ENCODE measurements around the gene ABCA9.
"Not testable (repeated sequence)": the region's sequence is repeated elsewhere in the genome, so short reads cannot be mapped to it uniquely, and the experiment has no call there.

Gene ABCA9

DNA sequence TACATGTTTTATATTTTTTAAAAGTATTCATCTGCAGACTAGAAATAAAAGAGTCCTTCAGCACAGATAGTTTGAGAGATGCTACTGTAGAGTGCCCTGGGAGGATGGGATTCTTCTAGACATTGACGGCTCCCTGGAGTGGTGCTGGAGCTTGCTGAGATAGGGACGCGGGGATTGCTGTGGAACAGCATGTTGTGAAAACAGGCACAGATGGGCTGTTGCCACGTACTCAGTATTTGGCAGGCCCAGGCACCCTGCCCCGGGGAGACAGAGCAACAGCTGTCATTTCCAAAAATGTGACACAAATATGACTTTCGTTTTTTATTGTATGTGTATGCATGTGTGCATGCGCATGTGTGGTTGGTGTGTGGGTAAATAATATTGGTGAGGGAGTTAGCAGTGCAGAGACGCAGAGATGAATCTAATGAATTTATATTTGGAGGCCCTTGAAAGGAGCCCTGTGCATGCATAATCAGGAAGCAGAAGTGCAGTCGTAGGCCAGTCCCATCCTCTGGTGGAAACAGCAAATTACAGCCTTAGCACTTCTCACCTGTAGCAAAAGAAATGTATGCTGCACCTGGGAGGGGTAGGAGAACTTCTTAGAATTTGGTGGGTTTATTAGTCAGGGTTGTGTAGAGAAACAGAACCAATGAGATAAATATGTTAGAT, 99.4 kb downstream of the ABCA9 start:
- no peak for DNase-seq (ENCODE audit: low read depth)
- no peak overlapping the region for H3K4me3 ChIP-seq (ENCODE audit: low read length)
- TF ChIP-seq, protein P1, sequence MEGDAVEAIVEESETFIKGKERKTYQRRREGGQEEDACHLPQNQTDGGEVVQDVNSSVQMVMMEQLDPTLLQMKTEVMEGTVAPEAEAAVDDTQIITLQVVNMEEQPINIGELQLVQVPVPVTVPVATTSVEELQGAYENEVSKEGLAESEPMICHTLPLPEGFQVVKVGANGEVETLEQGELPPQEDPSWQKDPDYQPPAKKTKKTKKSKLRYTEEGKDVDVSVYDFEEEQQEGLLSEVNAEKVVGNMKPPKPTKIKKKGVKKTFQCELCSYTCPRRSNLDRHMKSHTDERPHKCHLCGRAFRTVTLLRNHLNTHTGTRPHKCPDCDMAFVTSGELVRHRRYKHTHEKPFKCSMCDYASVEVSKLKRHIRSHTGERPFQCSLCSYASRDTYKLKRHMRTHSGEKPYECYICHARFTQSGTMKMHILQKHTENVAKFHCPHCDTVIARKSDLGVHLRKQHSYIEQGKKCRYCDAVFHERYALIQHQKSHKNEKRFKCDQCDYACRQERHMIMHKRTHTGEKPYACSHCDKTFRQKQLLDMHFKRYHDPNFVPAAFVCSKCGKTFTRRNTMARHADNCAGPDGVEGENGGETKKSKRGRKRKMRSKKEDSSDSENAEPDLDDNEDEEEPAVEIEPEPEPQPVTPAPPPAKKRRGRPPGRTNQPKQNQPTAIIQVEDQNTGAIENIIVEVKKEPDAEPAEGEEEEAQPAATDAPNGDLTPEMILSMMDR (IDR thresholded peaks at IDR 0.05; ENCODE audit: insufficient read depth, low read depth, low read length, missing control alignments) = no peak

DNA sequence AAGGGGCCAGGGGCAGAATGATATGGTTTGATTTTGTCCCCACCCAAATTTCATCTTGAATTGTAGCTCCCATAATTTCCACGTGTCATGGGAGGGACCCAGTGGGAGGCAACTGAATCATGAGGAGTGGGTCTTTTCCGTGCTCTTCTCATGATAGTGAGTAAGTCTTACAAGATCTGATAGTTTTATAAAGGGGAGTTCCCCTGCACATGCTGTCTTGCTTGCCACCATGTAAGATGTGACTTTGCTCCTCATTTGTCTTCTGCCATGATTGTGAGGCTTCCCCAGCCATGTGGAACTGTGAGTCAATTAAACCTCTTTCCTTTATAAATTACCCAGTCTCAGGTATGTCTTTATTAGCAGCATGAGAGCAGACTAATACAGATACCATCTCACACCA, 101.6 kb downstream of the ABCA9 start:
- H3K4me3 ChIP-seq (ENCODE audit: low read length); DNase-seq (ENCODE audit: low read depth): not testable (repeated sequence)

DNA sequence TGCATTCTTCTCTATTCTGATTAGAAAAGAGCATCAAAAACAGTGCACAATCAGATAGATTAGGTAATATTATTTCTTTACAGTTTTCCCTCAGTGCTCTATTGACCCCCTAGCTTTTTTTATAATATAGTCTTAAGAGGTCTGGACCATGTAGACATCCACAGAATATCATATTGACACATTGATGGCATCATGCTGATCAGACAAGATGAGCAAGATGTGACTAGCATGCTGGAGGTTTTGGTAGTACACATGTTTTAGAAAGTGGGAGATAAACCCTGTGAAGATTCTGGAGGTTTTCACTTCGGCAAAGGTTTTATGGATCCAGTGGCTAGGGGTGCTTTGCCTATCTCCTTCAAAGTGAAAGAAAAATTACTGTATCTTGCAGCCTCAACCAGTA, 102.8 kb downstream of the ABCA9 start:
- TF ChIP-seq, protein P1 (IDR thresholded peaks at IDR 0.05; ENCODE audit: insufficient read depth, low read depth, low read length, missing control alignments) = no peak
- DNase-seq (ENCODE audit: low read depth) = no peak
- no peak overlapping the region for H3K4me3 ChIP-seq (ENCODE audit: low read length)

DNA sequence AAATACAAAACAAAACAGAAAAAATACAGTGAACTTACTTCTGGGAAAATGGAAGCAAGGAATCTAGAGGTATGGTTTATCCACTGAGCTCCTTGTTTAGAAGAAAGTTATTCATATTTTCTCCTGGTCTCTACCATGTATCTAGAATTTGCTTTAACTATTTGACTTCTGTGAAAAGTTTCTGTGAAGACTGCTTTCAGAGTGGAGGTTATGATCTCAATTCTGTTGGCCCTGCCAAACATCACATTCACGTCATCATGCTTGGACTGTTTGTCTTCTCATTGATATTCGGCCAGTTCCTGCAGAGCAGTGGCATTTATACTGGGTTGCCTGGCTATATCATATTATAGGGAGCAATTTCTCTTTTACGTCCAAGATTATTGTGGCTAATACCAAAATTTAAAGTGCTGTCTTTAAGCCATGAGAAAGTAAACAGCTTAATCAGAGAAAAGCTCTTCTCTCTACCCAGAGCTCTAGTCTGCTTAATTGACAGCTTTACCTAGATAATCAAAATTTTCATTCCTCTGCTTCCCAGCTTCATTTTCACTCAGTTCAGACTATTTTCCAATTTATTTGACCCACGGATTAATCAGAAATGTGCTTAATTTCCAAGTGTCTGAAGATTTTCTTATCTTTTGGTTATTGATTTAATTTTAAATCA, 105.4 kb downstream of the ABCA9 start, which contains the start of gene ABCA8:
TSS of gene ABCA8 (minus strand) at position 212 of the 661 bp plus-strand sequence. CDS start 13,358 bp downstream, outside the sequence.
- no peak for DNase-seq (ENCODE audit: low read depth)
- TF ChIP-seq, protein P1 (IDR thresholded peaks at IDR 0.05; ENCODE audit: insufficient read depth, low read depth, low read length, missing control alignments) = no peak
- H3K4me3 ChIP-seq (ENCODE audit: low read length) = no peak within 1 kb of the TSS

DNA sequence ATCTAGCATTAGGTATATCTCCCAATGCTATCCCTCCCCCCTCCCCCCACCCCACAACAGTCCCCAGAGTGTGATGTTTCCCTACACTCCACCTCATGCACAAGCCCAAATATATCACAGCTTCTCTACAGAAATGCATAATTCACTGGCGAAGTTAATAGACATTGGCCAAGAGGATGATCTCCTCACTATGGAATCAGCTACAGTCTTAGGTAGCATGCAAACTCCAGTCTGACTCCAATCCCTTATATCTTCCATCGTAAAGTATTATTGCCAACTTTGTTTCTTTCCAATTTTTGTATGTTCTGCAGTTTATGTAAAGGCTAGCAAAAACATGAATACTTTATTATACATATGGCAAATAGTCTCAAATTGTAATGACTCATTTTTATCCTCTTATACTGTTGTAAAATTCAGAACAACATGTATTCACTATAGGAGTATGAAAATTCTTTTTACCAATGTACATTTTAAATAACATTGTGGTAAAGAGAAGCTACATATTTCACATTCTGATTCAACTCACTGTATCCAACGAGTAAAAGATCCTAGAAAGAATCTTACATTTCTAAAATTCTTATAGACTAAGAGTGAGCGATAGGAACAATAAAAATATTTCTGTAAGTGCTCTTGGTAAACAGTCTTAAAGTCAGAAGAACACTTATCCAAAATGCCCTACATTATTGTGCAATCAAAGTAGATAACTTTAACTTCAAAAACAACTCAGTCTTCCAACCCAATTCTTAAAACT, 106.4 kb downstream of the ABCA9 start:
- no peak for DNase-seq (ENCODE audit: low read depth)
- no peak overlapping the region for H3K4me3 ChIP-seq (ENCODE audit: low read length)
- TF ChIP-seq, protein P1 (IDR thresholded peaks at IDR 0.05; ENCODE audit: insufficient read depth, low read depth, low read length, missing control alignments) = no peak

DNA sequence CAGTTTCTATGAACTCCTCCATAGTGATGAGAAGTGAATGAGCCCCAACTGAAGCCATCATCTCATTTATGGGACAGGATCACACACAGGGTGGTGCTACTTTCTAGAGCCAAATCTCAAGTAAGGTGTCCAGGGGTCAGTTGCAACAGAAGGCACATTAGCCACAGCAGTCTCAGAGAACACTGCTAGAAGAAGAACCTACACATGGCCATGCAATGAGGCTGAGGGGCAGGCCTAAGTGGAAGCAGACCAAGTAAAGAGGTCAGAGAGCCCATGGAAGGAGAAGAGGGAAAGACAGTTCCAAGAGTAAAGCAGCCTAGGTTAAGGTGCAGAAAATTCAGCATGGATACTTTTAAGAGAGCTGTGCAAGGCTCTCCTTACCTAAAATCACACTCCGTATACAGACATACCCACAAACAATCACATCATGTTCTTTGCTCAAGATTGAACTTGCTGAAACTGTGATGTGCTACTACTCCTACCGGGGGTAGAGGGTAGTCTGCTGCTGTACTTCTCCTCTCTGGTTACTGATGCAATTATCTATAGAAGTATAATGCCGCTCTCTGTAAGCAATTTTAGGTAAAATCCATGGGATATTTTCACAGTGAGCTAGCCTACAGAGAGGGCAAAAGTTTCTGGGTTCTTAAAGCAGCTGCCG, 107.3 kb downstream of the ABCA9 start:
- TF ChIP-seq, protein P1 (IDR thresholded peaks at IDR 0.05; ENCODE audit: insufficient read depth, low read depth, low read length, missing control alignments) = no peak
- H3K4me3 ChIP-seq (ENCODE audit: low read length) = no peak overlapping the region
- no peak for DNase-seq (ENCODE audit: low read depth)

DNA sequence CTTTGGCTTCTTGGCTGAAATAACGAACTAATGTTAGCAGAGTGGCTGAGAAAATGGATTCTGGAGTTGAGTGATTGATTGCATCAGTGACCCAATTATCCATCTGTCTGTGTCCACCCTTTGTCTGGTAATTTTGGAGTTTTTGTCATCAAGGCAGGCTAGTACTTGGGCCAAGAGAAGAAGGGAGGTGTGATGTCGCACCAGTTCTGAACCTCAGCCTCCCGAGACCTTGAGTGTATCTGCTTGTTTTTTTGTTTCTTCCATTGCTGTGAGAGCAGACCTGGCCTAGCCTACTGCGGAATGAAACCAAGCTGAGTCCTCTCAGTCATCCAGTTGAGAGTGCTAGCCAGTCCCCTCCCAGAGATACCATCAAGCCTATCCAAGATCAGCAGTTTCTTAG, 110.0 kb downstream of the ABCA9 start:
- no peak for DNase-seq (ENCODE audit: low read depth)
- TF ChIP-seq, protein P1 (IDR thresholded peaks at IDR 0.05; ENCODE audit: insufficient read depth, low read depth, low read length, missing control alignments) = no peak
- H3K4me3 ChIP-seq (ENCODE audit: low read length) = no peak overlapping the region

DNA sequence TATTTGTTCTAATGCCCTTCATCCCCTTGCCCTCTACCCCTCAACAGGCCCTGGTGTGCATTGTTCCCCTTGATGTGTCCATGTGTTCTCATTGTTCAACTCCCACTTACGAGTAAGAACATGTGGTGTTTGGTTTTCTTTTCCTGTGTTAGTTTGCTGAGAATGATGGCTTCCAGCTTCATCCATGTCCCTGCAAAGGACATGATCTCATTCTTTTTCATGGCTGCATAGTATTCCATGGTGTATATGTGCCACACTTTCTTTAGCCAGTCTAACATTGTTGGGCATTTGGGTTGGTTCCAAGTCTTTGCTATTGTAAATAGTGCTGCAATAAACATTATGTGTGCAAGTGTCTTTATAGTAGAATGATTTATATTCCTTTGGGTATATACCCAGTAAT, 112.9 kb downstream of the ABCA9 start:
- H3K4me3 ChIP-seq (ENCODE audit: low read length); DNase-seq (ENCODE audit: low read depth): not testable (repeated sequence)

All from epithelial cell of esophagus (primary cell).